SK-N-SH (cell line): ENCODE measurements around the gene CISH. TPM values are rescaled to one million over a fixed set of nuclear protein-coding genes. Genes with fewer than 3 reads are reported as not detected.

Experiments used
- CTCF ChIA-PET: fragments of 300-600, 350-600 bp; formaldehyde crosslinking; extraction: SDS; loops from one replicate; lab custom pipeline; 2021; lab: Yijun Ruan, JAX
- POLR2A ChIA-PET: fragments of 350-600 bp; sonication (Branson Sonifier 250); formaldehyde crosslinking; extraction: SDS; loops from one replicate; lab custom pipeline; 2020; ENCODE audit warnings: antibody characterized with exemption, inconsistent platforms; lab: Yijun Ruan, JAX
- DNase-seq: peaks from one replicate; pipeline ENCODE4 v3.0.0; 2012
- H2AFZ ChIP-seq: fragments of 200-600 bp; sonication (generic); 2 replicates; pipeline ENCODE4 v1.8.1; 2016; ENCODE audit warnings: antibody characterized with exemption, mild to moderate bottlenecking, low read depth
- H3F3A ChIP-seq: fragments of 200-600 bp; sonication (generic); replicated peaks from 2 replicates; pipeline ENCODE3; 2016; ENCODE audit warnings: antibody characterized with exemption, mild to moderate bottlenecking; ENCODE audit not compliant: insufficient read depth
- H3K27ac ChIP-seq, 2 experiments: fragments of 200-500 bp in 1 of 2; fragments of 200-600 bp in 1 of 2; sonication (Bioruptor generic) in 1 of 2; sonication (generic), shearing (Covaris generic) in 1 of 2; 2 replicates each; pipeline versions ENCODE4 v1.5.1 to v1.6.1; 2014 to 2016; ENCODE audit warnings: low read depth in 2 of 2, inconsistent platforms in 1 of 2, low read length in 1 of 2, mild to moderate bottlenecking in 1 of 2, mixed read lengths in 1 of 2
- H3K27me3 ChIP-seq: fragments of 200-600 bp; sonication (generic), shearing (Covaris generic); 2 replicates; pipeline ENCODE4 v1.6.1; 2016; ENCODE audit warnings: mixed run types; ENCODE audit not compliant: insufficient read depth
- H3K36me3 ChIP-seq, 2 experiments: fragments of 200-500 bp in 1 of 2; fragments of 200-600 bp in 1 of 2; sonication (Bioruptor generic) in 1 of 2; sonication (generic) in 1 of 2; replicated peaks in 1 of 2; 2 replicates each; pipeline versions ENCODE3 to v1.5.1; 2014 to 2016; ENCODE audit warnings: low read length in 1 of 2, mild to moderate bottlenecking in 1 of 2; ENCODE audit not compliant: insufficient read depth in 2 of 2, control insufficient read depth in 1 of 2
- H3K4me1 ChIP-seq, 2 experiments: fragments of 200-500 bp in 1 of 2; fragments of 200-600 bp in 1 of 2; sonication (Bioruptor generic) in 1 of 2; sonication (generic), shearing (Covaris generic) in 1 of 2; 2 replicates each; pipeline versions ENCODE4 v1.5.1 to v1.6.1; 2014 to 2016; ENCODE audit warnings: low read depth in 1 of 2, low read length in 1 of 2, mixed run types in 1 of 2; ENCODE audit not compliant: insufficient read depth in 2 of 2, control insufficient read depth in 1 of 2
- H3K4me2 ChIP-seq: fragments of 200-600 bp; sonication (generic), shearing (Covaris generic); 2 replicates; pipeline ENCODE4 v1.6.1; 2017; ENCODE audit warnings: mixed run types
- H3K4me3 ChIP-seq, 2 experiments: fragments of 200-500 bp in 1 of 2; fragments of 200-600 bp in 1 of 2; sonication (Bioruptor generic) in 1 of 2; sonication (generic), shearing (Covaris generic) in 1 of 2; 2 replicates each; pipeline versions ENCODE4 v1.5.1 to v1.8.1; 2014 to 2016; ENCODE audit warnings: low read depth in 2 of 2, inconsistent platforms in 1 of 2, low read length in 1 of 2, mild to moderate bottlenecking in 1 of 2, mixed read lengths in 1 of 2, moderate library complexity in 1 of 2
- H3K79me2 ChIP-seq: fragments of 200-600 bp; sonication (generic); 2 replicates; pipeline ENCODE4 v1.8.1; 2017; ENCODE audit warnings: mild to moderate bottlenecking; ENCODE audit not compliant: insufficient read depth
- H3K9ac ChIP-seq: fragments of 200-600 bp; sonication (generic); 2 replicates; pipeline ENCODE4 v1.6.1; 2017; ENCODE audit warnings: mixed run types
- H3K9me2 ChIP-seq: fragments of 200-600 bp; sonication (generic); 2 replicates; pipeline ENCODE4 v1.6.1; 2017; ENCODE audit warnings: mixed run types
- H3K9me3 ChIP-seq: fragments of 200-600 bp; sonication (generic); 2 replicates; pipeline ENCODE4 v1.6.1; 2017; ENCODE audit warnings: mixed run types, mild to moderate bottlenecking, moderate library complexity
- H4K20me1 ChIP-seq: fragments of 200-600 bp; sonication (generic); 2 replicates; pipeline ENCODE4 v1.6.1; 2017; ENCODE audit warnings: mild to moderate bottlenecking, mixed run types; ENCODE audit not compliant: insufficient read depth
- FOSL2 ChIP-seq: IDR thresholded peaks from 2 replicates; pipeline ENCODE4 v1.4.0; 2012; ENCODE audit warnings: low read depth, mild to moderate bottlenecking, moderate library complexity, borderline replicate concordance
- IRF3 ChIP-seq: fragments of 150-350 bp; IDR thresholded peaks from 2 replicates; pipeline ENCODE4 v1.6.1; 2016; ENCODE audit warnings: mild to moderate bottlenecking, low read depth, low read length
- MAX ChIP-seq: IDR thresholded peaks from 2 replicates; pipeline ENCODE4 v1.4.0; 2012; ENCODE audit warnings: low read depth
- MXI1 ChIP-seq: IDR thresholded peaks from 2 replicates; pipeline ENCODE4 v1.6.1; 2012; ENCODE audit warnings: mild to moderate bottlenecking, low read depth, low read length, improper control_type of control experiment
- RAD21 ChIP-seq: IDR thresholded peaks from 2 replicates; pipeline ENCODE4 v1.6.1; 2012; ENCODE audit warnings: mild to moderate bottlenecking, low read length
- RCOR1 ChIP-seq: fragments of 150-350 bp; IDR thresholded peaks from 2 replicates; pipeline ENCODE4 v1.6.1; 2017; ENCODE audit warnings: antibody characterized with exemption, low read length
- REST ChIP-seq: IDR thresholded peaks from 2 replicates; pipeline ENCODE4 v1.6.1; 2012; ENCODE audit warnings: mild to moderate bottlenecking, low read depth, low read length, moderate library complexity
- RXRA ChIP-seq: IDR thresholded peaks from 2 replicates; pipeline ENCODE4 v1.4.0; 2012; ENCODE audit warnings: low read depth, mild to moderate bottlenecking, borderline replicate concordance
- TCF12 ChIP-seq: IDR thresholded peaks from 2 replicates; pipeline ENCODE4 v1.4.0; 2012
- TEAD4 ChIP-seq: IDR thresholded peaks from 2 replicates; pipeline ENCODE4 v1.4.0; 2012; ENCODE audit warnings: mild to moderate bottlenecking, borderline replicate concordance; ENCODE audit not compliant: insufficient read depth
- ZBTB33 ChIP-seq: IDR thresholded peaks from 2 replicates; pipeline ENCODE4 v1.4.0; 2012; ENCODE audit warnings: low read depth, borderline replicate concordance
- WGBS: methylation state at CpG from one replicate; pipeline ENCODE4 v1.1.6; 2017; ENCODE audit warnings: low lambda C conversion rate; 5-methylcytosine and 5-hydroxymethylcytosine counted together
- polyA plus RNA-seq, 3 experiments: library from polyadenylated mRNA; depleted of rRNA; stranded (reverse); fragments of >200 nt; gene quantifications; 2 replicates each; pipeline ENCODE4 v1.2.3, GENCODE V29; 2012

The CISH gene
- polyA plus RNA-seq, 1 of the 3 experiments (the other 2 are of a cell fraction), result 2.6 TPM

GRCh38 chr3:50639055-50639494, 27.5 kb upstream of the CISH start:
- Histone ChIP-seq H3K4me1 (peaks cover 0 to 8% of the 10 kb centered on the region in 2 experiments; a peak in 1 of 4 replicates), H3K36me3 (no peaks in the 10 kb centered on the region), H3K27ac (no peak overlapping the region), H3K27me3 (no peaks in the 10 kb centered on the region), H3K79me2 (no peaks in the 10 kb centered on the region), H3K9me2 (no peaks in the 10 kb centered on the region), H3K4me3 (no peak overlapping the region), H3K4me2 (no peak overlapping the region), H3K9ac (no peak overlapping the region), H2AFZ (no peak overlapping the region), H3K9me3 (no peaks in the 10 kb centered on the region), H4K20me1 (no peaks in the 10 kb centered on the region), H3F3A (no peaks in the 10 kb centered on the region)
- WGBS, result 88% methylated on average over 4 of the region's 6 CpGs
- CTCF ChIA-PET, result interaction anchor here (1.1 to 3.2 kb wide), 6 partner anchors 10 to 733 kb away, joined by 3 to 13 read pairs (median 7); no protein-coding TSS in a partner anchor
- POLR2A ChIA-PET, result no interaction called here
- TF ChIP-seq TEAD4, result peak; percentile 12; the same call in 1 of the 2 replicates
- TF ChIP-seq RAD21, result no peak
- DNase-seq, result no peak

- H3K9me3 ChIP-seq, result no peaks in the 10 kb centered on the region
- POLR2A ChIA-PET, result no interaction called here
- H3K9me2 ChIP-seq, result no peaks in the 10 kb centered on the region
- CTCF ChIA-PET, result interaction anchor here (1.9 to 14.3 kb wide), 3 partner anchors 9 to 20 kb away, joined by 8 to 162 read pairs (median 8); partner anchors contain the start of gene MAPKAPK3
- H4K20me1 ChIP-seq, result no peaks in the 10 kb centered on the region
- H3K79me2 ChIP-seq, result no peaks in the 10 kb centered on the region
- H3K4me3 ChIP-seq, result no peak overlapping the region
- peaks cover 5 to 8% of the 10 kb centered on the region in 2 experiments; a peak in 2 of 4 replicates for H3K4me1 ChIP-seq
- H3K27ac ChIP-seq, result no peak overlapping the region
- H3K9ac ChIP-seq, result no peak overlapping the region
- no peaks in the 10 kb centered on the region for H3F3A ChIP-seq
- H3K27me3 ChIP-seq, result no peaks in the 10 kb centered on the region
- H3K36me3 ChIP-seq, result no peaks in the 10 kb centered on the region
- WGBS, result 89% methylated on average over 3 of the region's 3 CpGs
- DNase-seq, result no peak
- no peak overlapping the region for H2AFZ ChIP-seq
- no peak overlapping the region for H3K4me2 ChIP-seq
- TF ChIP-seq REST, result no peak
- no peak for TF ChIP-seq RCOR1
- TF ChIP-seq TCF12, result no peak
- no peak for TF ChIP-seq ZBTB33
- no peak for TF ChIP-seq FOSL2
- no peak for TF ChIP-seq IRF3
- TF ChIP-seq MAX, result no peak
- no peak for TF ChIP-seq RXRA
- no peak for TF ChIP-seq MXI1
These were observed 26.4 kb upstream of the CISH start for GRCh38 chr3:50637945-50638344.
